K562 (cell line): ENCODE data around the gene SORCS2. TPM values are rescaled to one million over a fixed set of nuclear protein-coding genes. Genes with fewer than 3 reads are reported as not detected.

Source experiments
- ATAC-seq: fragments of 200-7000 bp; cut with Tn5 transposase; 3 replicates; pipeline ENCODE4 v1.9.1; 2020; ENCODE audit warnings: moderate library complexity
- BruUV-seq: library from RNA; stranded (reverse); fragments of 400-500 nt; replicated peaks from 2 replicates; lab custom pipeline; 2021; lab: Mats Ljungman, UMichigan
- CTCF ChIA-PET: fragments of 300-600 bp; formaldehyde crosslinking; extraction: SDS; loops from one replicate; lab custom pipeline; 2021; ENCODE audit warnings: low intra/inter-chr PET ratio; lab: Yijun Ruan, JAX
- POLR2A ChIA-PET: fragments of 300-600, 350-650 bp; sonication (Branson Sonifier 250); formaldehyde crosslinking; extraction: SDS; loops from one replicate; lab custom pipeline; 2021; ENCODE audit warnings: antibody characterized with exemption, inconsistent platforms; lab: Yijun Ruan, JAX
- DNase-seq, 4 experiments: peaks; one replicate each; pipeline versions ENCODE4 v3.0.0 to v3.0.0-alpha.2; 2011 to 2018; ENCODE audit warnings: low spot score in 3 of 4, mixed read lengths in 3 of 4; ENCODE audit errors: extremely low read depth in 1 of 4
- FAIRE-seq: peaks from 2 replicates; lab custom pipeline; 2011; peaks lifted over from hg19 to GRCh38; lab: Jason Lieb, UNC
- H2AFZ ChIP-seq: 2 replicates; pipeline ENCODE4 v1.6.0; 2011; ENCODE audit warnings: low read depth, low read length, control low read depth, inconsistent platforms
- H3K27ac ChIP-seq: fragments of 200-600 bp; 3 replicates; pipeline ENCODE4 v1.8.0; 2011; ENCODE audit warnings: low read depth, mild to moderate bottlenecking, control low read depth, inconsistent platforms, low read length, moderate library complexity, mixed read lengths; ENCODE audit errors: extremely low read depth
- H3K27me3 ChIP-seq, 2 experiments: fragments of 300-600 bp in 1 of 2; 2 replicates in 1 of 2; 3 replicates in 1 of 2; pipeline versions ENCODE4 v1.6.0 to v1.8.0; 2011; ENCODE audit warnings: inconsistent platforms in 2 of 2, low read length in 2 of 2, mild to moderate bottlenecking in 1 of 2, mixed read lengths in 1 of 2, moderate library complexity in 1 of 2; ENCODE audit not compliant: control insufficient read depth in 2 of 2, insufficient read depth in 2 of 2
- H3K36me3 ChIP-seq: fragments of 300-600 bp; 3 replicates; pipeline ENCODE4 v1.8.0; 2011; ENCODE audit warnings: mild to moderate bottlenecking, low read length, inconsistent platforms; ENCODE audit not compliant: control insufficient read depth, insufficient read depth
- H3K4me1 ChIP-seq, 2 experiments: fragments of 200-600 bp in 1 of 2; replicated peaks in 1 of 2; 2 replicates in 1 of 2; 3 replicates in 1 of 2; pipeline versions ENCODE4 v1.5.1 to v1.8.0; 2011; ENCODE audit warnings: inconsistent platforms in 2 of 2, low read length in 2 of 2, mild to moderate bottlenecking in 1 of 2, mixed read lengths in 1 of 2, moderate library complexity in 1 of 2; ENCODE audit not compliant: control insufficient read depth in 2 of 2, insufficient read depth in 2 of 2
- H3K4me2 ChIP-seq: 2 replicates; pipeline ENCODE4 v1.6.1; 2011; ENCODE audit warnings: low read length, control low read depth, inconsistent platforms, mixed read lengths; ENCODE audit not compliant: insufficient read depth
- H3K4me3 ChIP-seq: fragments of 200-600 bp; sonication (generic), shearing (Covaris generic); 2 replicates; pipeline ENCODE4 v1.5.1; 2016; ENCODE audit warnings: control low read depth, inconsistent platforms
- H3K79me2 ChIP-seq: fragments of 200-600 bp; 3 replicates; pipeline ENCODE4 v1.8.0; 2011; ENCODE audit warnings: low read length, inconsistent platforms; ENCODE audit not compliant: control insufficient read depth, insufficient read depth
- H3K9ac ChIP-seq, 2 experiments: 2 replicates each; pipeline versions ENCODE4 v1.6.0 to v1.6.1; 2011; ENCODE audit warnings: low read depth in 2 of 2, low read length in 2 of 2, control low read depth in 1 of 2, inconsistent platforms in 1 of 2, mild to moderate bottlenecking in 1 of 2, mixed read lengths in 1 of 2; ENCODE audit not compliant: insufficient read depth in 1 of 2
- H3K9me1 ChIP-seq: one replicate; pipeline ENCODE4 v1.6.0; 2011; ENCODE audit warnings: inconsistent platforms, mild to moderate bottlenecking, low read length, moderate library complexity; ENCODE audit not compliant: control insufficient read depth, insufficient read depth
- H3K9me3 ChIP-seq: replicated peaks from 2 replicates; pipeline ENCODE4 v1.5.1; 2011; ENCODE audit warnings: low read depth, low read length, inconsistent platforms; ENCODE audit not compliant: control insufficient read depth, insufficient read depth
- H4K20me1 ChIP-seq: replicated peaks from 2 replicates; pipeline ENCODE4 v1.6.1; 2011; ENCODE audit warnings: low read length, inconsistent platforms, mixed read lengths; ENCODE audit not compliant: control insufficient read depth, insufficient read depth
- CBFA2T3 ChIP-seq: fragments of 450-650 bp; IDR thresholded peaks from 2 replicates; pipeline ENCODE4 v1.6.1; 2017
- CEBPG ChIP-seq, 3 experiments: fragments of 200-800 bp in 1 of 3; sonication (Bioruptor generic) in 1 of 3; sonication (generic) in 1 of 3; formaldehyde crosslinking in 1 of 3; IDR thresholded peaks in 2 of 3; conservative IDR thresholded peaks in 1 of 3; 2 replicates each; pipeline versions ENCODE4 v1.6.1 to v1.8.0; 2016 to 2022; ENCODE audit warnings: missing compliant biosample characterization in 2 of 3, missing genetic modification characterization in 2 of 3, mild to moderate bottlenecking in 1 of 3, missing genetic modification reagents in 1 of 3
- ESRRA ChIP-seq: fragments of 450-650 bp; IDR thresholded peaks from 2 replicates; pipeline ENCODE4 v1.6.1; 2014; ENCODE audit warnings: low read depth, mild to moderate bottlenecking, moderate library complexity, borderline replicate concordance
- GATA2 ChIP-seq: sonication (generic); formaldehyde crosslinking; IDR thresholded peaks from 2 replicates; pipeline ENCODE4 v1.4.0; 2020; ENCODE audit warnings: mild to moderate bottlenecking, missing genetic modification reagents
- GATAD2B ChIP-seq: fragments of 450-650 bp; IDR thresholded peaks from 2 replicates; pipeline ENCODE4 v1.6.1; 2017; ENCODE audit warnings: mild to moderate bottlenecking, borderline replicate concordance
- HLTF ChIP-seq: fragments of 450-650 bp; IDR thresholded peaks from 2 replicates; pipeline ENCODE4 v1.6.1; 2016
- HNRNPL ChIP-seq: fragments of 200-400 bp; formaldehyde crosslinking; IDR thresholded peaks from 2 replicates; pipeline ENCODE4 v1.6.1; 2017; ENCODE audit warnings: low read depth, mild to moderate bottlenecking, low read length
- MTA1 ChIP-seq: fragments of 450-650 bp; IDR thresholded peaks from 2 replicates; pipeline ENCODE4 v1.6.1; 2017; ENCODE audit warnings: borderline replicate concordance
- MXI1 ChIP-seq: IDR thresholded peaks from 2 replicates; pipeline ENCODE4 v1.6.1; 2011; ENCODE audit warnings: low read depth, mild to moderate bottlenecking, improper control_type of control experiment, low read length
- PRPF4 ChIP-seq: fragments of 200-400 bp; formaldehyde crosslinking; IDR thresholded peaks from one replicate; pipeline ENCODE4 v1.6.1; 2017; ENCODE audit warnings: low read length, low read depth, mild to moderate bottlenecking; ENCODE audit not compliant: insufficient read depth, poor library complexity, severe bottlenecking
- RAD51 ChIP-seq: fragments of 450-650 bp; IDR thresholded peaks from 2 replicates; pipeline ENCODE4 v1.7.1; 2016; ENCODE audit warnings: low read depth, mild to moderate bottlenecking, borderline replicate concordance
- SMAD1 ChIP-seq: fragments of 150-350 bp; IDR thresholded peaks from 2 replicates; pipeline ENCODE4 v1.6.1; 2014; ENCODE audit warnings: low read length, low read depth; ENCODE audit not compliant: partially characterized antibody
- SMARCA4 ChIP-seq: fragments of 450-650 bp; IDR thresholded peaks from 2 replicates; pipeline ENCODE4 v1.6.1; 2016
- YBX1 ChIP-seq: fragments of 450-650 bp; IDR thresholded peaks from 2 replicates; pipeline ENCODE4 v1.7.1; 2016; ENCODE audit warnings: mild to moderate bottlenecking
- ZNF121 ChIP-seq: sonication (generic); formaldehyde crosslinking; conservative IDR thresholded peaks from 2 replicates; pipeline ENCODE4 v1.8.0; 2022; ENCODE audit warnings: missing genetic modification reagents
- ZNF23 ChIP-seq: fragments of 250-450 bp; sonication (Bioruptor Pico); IDR thresholded peaks from 2 replicates; pipeline ENCODE4 v1.4.0; 2020; ENCODE audit warnings: mild to moderate bottlenecking
- ZNF589 ChIP-seq: fragments of 200-800 bp; sonication (Bioruptor generic); IDR thresholded peaks from 2 replicates; pipeline ENCODE4 v1.6.1; 2016; ENCODE audit warnings: low read depth, missing genetic modification characterization, missing compliant biosample characterization
- ZNF592 ChIP-seq: fragments of 450-650 bp; IDR thresholded peaks from 2 replicates; pipeline ENCODE4 v1.6.1; 2017; ENCODE audit warnings: antibody characterized with exemption, mild to moderate bottlenecking
- WGBS: fragments of 100-300 bp; shearing (Covaris generic); methylation state at CpG from one replicate; pipeline ENCODE4 v1.1.6; 2016; ENCODE audit warnings: low coverage, mixed read lengths; ENCODE audit not compliant: insufficient coverage; ENCODE audit errors: missing lambda C conversion rate; 5-methylcytosine and 5-hydroxymethylcytosine counted together
- in situ Hi-C: fragments of 300-500 bp; cut with MboI; formaldehyde crosslinking; loops from 4 replicates; pipeline ENCODE4 v1.15.0; 2018; ENCODE audit warnings: inconsistent platforms, mixed read lengths
- intact Hi-C: fragments of 100-400 bp; cut with micrococcal nuclease; formaldehyde crosslinking; loops from 2 replicates; pipeline ENCODE4 v1.14.2; 2022
- polyA plus RNA-seq, 8 experiments: library from polyadenylated mRNA; depleted of rRNA in 4 of 8; stranded (reverse) in 5 of 8; unstranded in 3 of 8; fragments of >200 nt; fragmentation: Nextera tagmentation in 2 of 8; fragmentation: Illumina TruSeq in 1 of 8; extraction: Ambion mirVana in 2 of 8; extraction: Trizol in 1 of 8; gene quantifications; 2 replicates each; pipeline versions ENCODE4 v1.2.1 to v1.2.3, GENCODE V29; 2011 to 2014; ENCODE audit warnings: inconsistent platforms in 1 of 8, missing spikeins in 1 of 8
- total RNA-seq, 7 experiments: library from RNA; depleted of rRNA in 6 of 7; stranded (reverse); fragments of >200 nt in 6 of 7; fragmentation: Illumina TruSeq in 2 of 7; extraction: Trizol in 2 of 7; gene quantifications; 2 replicates each; pipeline versions ENCODE4 v1.2.1 to v1.2.3, GENCODE V29; 2011 to 2021; ENCODE audit warnings: low replicate concordance in 1 of 7
- TF ChIP-seq, protein P1 (sequence below): fragments of 250-450 bp; sonication (Bioruptor Pico); IDR thresholded peaks from 2 replicates; pipeline ENCODE4 v1.8.0; 2021; ENCODE audit warnings: borderline replicate concordance, mild to moderate bottlenecking, moderate library complexity; ENCODE audit not compliant: poor library complexity, severe bottlenecking

The SORCS2 gene
- total and polyA plus RNA-seq, 9 of the 15 experiments (the other 6 are each of a cell fraction or from before 2014, with no cell fraction given), result not detected

- H3K4me2 ChIP-seq, result no peak overlapping the region
- ChIA-PET CTCF (no interaction called here), POLR2A (interaction anchor here (1.1 kb wide), 1 partner anchor 20 kb away, joined by 7 read pairs; no protein-coding TSS in a partner anchor)
- FAIRE-seq (no peak), DNase-seq (no peak), ATAC-seq (no peak)
- BruUV-seq, result no TSS peak
- no peak overlapping the region for H3K27ac ChIP-seq
- no peaks in the 10 kb centered on the region; the same call in none of the 2 replicates for H4K20me1 ChIP-seq
- H3K9me3 ChIP-seq, result no peaks in the 10 kb centered on the region
- WGBS, result 0% methylated on average over 13 of the region's 16 CpGs
- intact Hi-C loops (no loop called here), in situ Hi-C loops (no loop called here)
- peaks cover 5 to 72% of the 10 kb centered on the region in 2 experiments; a peak in 3 of 5 replicates for H3K27me3 ChIP-seq
- no peaks in the 10 kb centered on the region for H3K79me2 ChIP-seq
- H3K4me1 ChIP-seq, result no peaks in the 10 kb centered on the region
- H2AFZ ChIP-seq, result no peak overlapping the region
- H3K9ac ChIP-seq, result no peak overlapping the region
- TF ChIP-seq, protein P1, sequence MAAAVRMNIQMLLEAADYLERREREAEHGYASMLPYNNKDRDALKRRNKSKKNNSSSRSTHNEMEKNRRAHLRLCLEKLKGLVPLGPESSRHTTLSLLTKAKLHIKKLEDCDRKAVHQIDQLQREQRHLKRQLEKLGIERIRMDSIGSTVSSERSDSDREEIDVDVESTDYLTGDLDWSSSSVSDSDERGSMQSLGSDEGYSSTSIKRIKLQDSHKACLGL (CRISPR knock-in tag), result no peak
- TF ChIP-seq ZNF592 (no peak), MTA1 (no peak), YBX1 (no peak), HNRNPL (no peak), GATAD2B (no peak), ZNF23 (no peak), PRPF4 (no peak), ZNF589 (CRISPR knock-in tag) (no peak), RAD51 (no peak), CBFA2T3 (no peak), HLTF (no peak), ESRRA (no peak), CEBPG (CRISPR knock-in tag; IDR thresholded peaks at IDR 0.05) (no peak), CEBPG (tag; conservative IDR thresholded peaks at IDR 0.05 in 1 of 2, IDR thresholded peaks at IDR 0.05 in 1 of 2) (no peak), SMAD1 (no peak), ZNF121 (CRISPR knock-in tag) (no peak), MXI1 (no peak), SMARCA4 (no peak), GATA2 (CRISPR knock-in tag) (no peak)
- H3K4me3 ChIP-seq, result no peak overlapping the region
- H3K9me1 ChIP-seq, result no peaks in the 10 kb centered on the region
- no peaks in the 10 kb centered on the region for H3K36me3 ChIP-seq
Observed at GRCh38 chr4:7499661-7500060, 307.3 kb downstream of the SORCS2 start.
